ENCODE results near the gene EXT2.

EXT2 gene

GRCh38 chr11:44158384-44158783, 62.9 kb downstream of the EXT2 start:
- intact Hi-C loops (cut with DNase I): no loop called here
- no peak for DNase-seq

GRCh38 chr11:44159848-44160721, 64.6 kb downstream of the EXT2 start:
- intact Hi-C loops (cut with DNase I): no loop called here
- DNase-seq: no peak

DNA sequence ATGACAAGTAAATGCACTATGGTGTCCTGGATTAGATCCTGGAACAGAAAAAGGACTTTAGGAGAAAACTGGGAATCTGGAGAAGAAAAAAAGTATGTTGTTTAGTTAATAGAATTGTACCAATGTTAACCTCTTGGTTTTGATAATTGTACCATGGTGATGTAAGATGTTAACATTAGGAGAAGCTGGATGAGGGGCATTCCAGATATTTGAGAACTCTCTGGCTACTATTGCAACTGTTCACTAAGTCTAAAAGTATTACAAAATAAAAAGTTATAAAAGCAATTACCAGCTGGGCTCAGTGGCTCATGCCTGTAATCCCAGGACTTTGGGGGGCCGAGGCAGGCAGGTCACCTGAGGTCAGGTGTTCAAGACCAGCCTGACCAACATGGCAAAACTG, 66.5 kb downstream of the EXT2 start:
- intact Hi-C loops (cut with DNase I): no loop called here
- DNase-seq: no peak

DNA sequence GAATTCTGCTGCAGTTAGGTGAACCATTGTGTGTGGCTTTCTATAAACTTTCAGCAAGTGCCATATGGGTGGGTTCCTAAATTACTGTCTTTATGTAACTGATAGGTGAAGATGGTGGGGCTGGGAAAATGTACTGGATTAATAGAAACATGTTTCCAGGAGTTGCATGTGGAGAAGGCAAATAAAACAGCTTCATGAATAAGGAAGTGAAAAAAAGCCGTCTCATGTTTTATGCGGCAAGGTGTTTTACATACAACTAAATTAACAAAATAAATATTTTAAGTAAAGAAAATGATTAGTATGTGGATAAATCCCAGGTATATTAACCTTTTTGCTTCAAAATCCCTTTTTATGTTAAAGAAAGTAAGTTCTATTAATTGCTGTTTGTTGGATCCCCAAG, 67.2 kb downstream of the EXT2 start:
- no peak for DNase-seq
- intact Hi-C loops (cut with DNase I): no loop called here

DNA sequence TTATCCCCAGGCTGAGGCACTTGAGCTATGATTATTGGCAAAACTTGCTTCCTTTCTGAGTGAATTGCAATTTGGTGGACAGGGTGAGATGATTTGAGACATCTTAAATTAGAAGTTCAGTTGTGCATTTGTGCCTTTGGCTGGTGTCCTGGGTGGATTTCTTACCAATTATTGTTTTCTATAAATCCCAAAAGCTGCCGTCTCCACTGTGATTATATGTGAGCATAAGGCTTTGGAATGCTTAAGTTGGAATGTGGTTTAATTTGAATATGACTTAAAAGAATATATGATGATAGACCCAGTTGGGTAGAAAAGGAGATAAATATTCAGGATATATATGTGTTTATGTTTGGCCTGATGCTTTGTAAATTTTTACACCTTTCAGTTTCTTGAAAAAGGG, 70.0 kb downstream of the EXT2 start:
- DNase-seq: no peak
- intact Hi-C loops (cut with DNase I): no loop called here

DNA sequence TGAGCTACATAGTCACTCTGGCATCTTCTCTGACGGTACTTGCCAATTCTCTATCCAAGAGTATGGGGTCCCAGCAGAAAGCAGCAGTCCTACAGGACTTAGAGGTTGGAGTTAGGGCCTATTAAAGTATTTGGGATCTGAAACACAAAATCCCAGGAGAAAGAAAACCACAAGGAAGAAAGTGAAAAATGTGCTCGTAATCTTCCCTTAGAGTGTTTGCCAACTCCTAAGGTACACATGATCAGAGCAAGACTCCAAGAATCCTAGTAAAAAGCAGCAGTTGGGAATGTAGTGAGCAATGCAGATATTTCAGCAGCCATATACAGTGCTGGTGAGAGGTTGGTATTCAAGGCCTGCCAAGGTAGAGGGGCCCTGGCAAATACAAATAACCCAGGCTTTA, 71.6 kb downstream of the EXT2 start:
- no peak for DNase-seq
- intact Hi-C loops (cut with DNase I): no loop called here

- DNase-seq: no peak
- intact Hi-C loops (cut with DNase I): no loop called here
Observed at GRCh38 chr11:44171518-44171917, 76.0 kb downstream of the EXT2 start.

GRCh38 chr11:44172966-44173365, 77.5 kb downstream of the EXT2 start:
- intact Hi-C loops (cut with DNase I): no loop called here
- no peak for DNase-seq

GRCh38 chr11:44174842-44175241, 79.4 kb downstream of the EXT2 start:
- intact Hi-C loops (cut with DNase I): no loop called here
- no peak for DNase-seq

DNA sequence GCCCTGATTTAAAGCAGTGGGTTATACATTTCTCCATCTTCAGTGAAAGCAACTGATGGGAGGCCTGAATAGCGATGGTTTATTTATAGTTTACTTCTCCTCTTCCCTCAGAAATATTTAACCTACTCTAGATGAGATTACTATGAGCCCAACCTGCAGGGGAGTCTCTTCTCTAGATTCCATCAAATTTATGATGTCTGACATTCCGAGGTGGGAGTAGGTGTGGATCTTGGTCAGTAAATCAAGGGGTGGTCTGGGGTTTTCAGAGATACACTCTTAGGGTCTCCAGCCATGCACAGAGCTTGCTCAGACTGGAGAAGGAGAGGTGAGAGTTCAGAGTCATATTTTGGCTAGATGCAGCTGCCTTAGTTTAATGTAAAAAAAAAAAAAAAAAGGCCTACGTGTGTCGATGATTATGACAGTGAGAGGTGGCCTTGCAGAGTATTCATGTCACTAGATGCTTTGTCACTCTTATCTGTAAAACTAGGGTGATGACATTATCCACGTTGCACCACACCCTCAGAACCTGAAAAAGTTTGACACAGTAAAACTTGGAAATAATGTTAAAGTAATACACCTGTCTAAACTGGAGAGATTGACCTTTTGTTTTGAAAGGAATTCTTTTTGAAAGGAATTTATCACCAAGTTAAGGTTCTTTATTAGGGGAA, 81.2 kb downstream of the EXT2 start:
- no peak for DNase-seq
- intact Hi-C loops (cut with DNase I): no loop called here

DNA sequence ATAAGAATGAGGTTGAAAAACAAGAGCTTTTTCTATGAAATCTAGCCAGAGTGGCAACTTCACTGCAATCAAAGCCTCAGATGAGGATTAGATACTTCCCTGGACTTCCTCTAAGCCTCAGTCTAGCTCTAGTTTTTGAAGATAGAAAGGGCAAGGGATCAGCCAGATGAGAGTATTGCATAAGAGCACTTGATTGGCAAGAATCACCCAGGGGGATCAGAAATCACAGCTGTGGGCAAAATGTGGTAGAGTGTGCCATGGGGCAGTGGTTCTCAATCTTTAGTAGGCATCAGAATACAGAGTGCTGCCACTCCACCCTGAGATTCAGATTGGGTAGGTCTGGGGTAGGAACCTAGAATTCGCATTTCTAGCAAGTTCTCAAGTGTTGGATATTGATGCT, 82.4 kb downstream of the EXT2 start:
- no peak for DNase-seq
- intact Hi-C loops (cut with DNase I): no loop called here

- intact Hi-C loops (cut with DNase I): no loop called here
- DNase-seq: no peak
Observed at GRCh38 chr11:44178381-44178780, 82.9 kb downstream of the EXT2 start.

- intact Hi-C loops (cut with DNase I): no loop called here
- peak in 1 of 10 donors; percentile 64 for DNase-seq
Observed at GRCh38 chr11:44179173-44179572, 83.7 kb downstream of the EXT2 start.

DNA sequence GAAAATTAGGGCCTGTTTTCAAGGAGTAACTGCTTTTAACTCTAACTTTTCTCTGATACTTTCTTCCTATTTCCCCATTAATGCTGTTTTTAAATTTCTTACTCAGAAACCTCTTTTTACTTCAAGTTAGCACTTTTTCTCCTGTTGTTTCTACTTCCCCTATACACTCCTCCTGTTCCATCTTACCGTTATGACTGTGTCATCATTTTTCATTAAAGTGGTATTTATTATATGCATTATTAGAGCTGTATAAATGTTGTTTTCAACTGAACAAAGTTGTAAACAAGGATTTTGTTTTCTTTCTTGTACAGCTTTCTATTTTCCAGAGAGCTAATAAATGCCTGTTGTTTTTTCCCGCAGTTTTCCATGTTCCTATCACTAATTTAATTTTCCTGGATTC, 84.6 kb downstream of the EXT2 start:
- intact Hi-C loops (cut with DNase I): no loop called here
- no peak for DNase-seq

GRCh38 chr11:44185522-44185921, 90.0 kb downstream of the EXT2 start:
- no peak for DNase-seq
- intact Hi-C loops (cut with DNase I): no loop called here

DNA sequence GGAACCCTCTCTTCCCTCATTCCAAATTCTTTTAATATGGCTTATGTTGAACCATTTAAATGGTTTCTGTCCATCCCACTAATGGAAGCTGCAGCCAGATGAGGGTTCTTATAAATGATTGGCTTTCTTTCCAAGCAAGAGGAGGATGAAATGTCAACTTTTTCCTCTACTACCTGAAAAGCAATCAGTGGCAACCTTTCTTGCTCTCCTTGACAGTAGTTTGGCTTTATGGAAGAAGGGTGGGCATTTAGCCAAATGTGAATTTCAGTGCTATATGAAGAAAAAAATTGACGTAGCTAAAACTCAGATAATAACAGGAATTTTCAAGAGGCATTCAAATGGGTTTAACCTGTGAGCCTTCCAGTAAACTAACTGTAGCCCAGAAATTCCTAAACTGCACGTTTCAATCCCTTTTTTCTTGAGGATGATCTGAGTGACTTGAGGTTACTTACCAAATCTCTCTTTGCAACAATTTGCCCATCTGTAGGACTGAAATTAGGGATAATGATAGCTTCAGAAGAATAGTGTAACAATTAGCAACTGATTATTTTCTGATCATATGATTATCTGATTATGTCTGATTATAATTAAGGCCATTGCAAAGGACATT, 90.9 kb downstream of the EXT2 start:
- no peak for DNase-seq
- intact Hi-C loops (cut with DNase I): no loop called here

DNA sequence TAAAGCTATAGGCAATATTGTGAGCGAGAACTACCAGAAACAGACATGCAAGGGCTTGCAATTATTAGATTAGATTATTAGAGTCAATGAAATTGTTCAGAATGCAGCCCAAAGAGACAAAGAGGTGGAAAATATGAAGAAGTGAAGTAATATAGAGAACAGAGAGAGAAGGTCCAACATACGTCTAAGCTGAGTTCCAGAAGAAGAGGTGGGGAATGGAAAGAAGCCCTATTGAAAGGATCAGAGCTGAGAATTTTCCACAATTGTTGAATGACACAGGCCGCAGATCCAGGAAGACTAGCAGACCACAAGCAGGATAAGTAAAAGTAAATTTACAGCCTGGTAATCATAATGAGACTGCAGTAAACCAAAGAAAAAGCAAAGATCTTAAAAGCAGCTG, 93.2 kb downstream of the EXT2 start:
- no peak for DNase-seq
- intact Hi-C loops (cut with DNase I): no loop called here

GRCh38 chr11:44189986-44190882, 94.8 kb downstream of the EXT2 start:
- intact Hi-C loops (cut with DNase I): no loop called here
- DNase-seq: no peak

- no peak for DNase-seq
- intact Hi-C loops (cut with DNase I): no loop called here
Observed at GRCh38 chr11:44190883-44191230, 95.4 kb downstream of the EXT2 start.

- intact Hi-C loops (cut with DNase I): no loop called here
- no peak for DNase-seq
Observed at GRCh38 chr11:44191322-44192016, 96.0 kb downstream of the EXT2 start.
